CD4-positive, alpha-beta T cell (primary cell): ENCODE data around the gene S100A5. TPM values are rescaled to one million over a fixed set of nuclear protein-coding genes. Genes with fewer than 3 reads are reported as not detected.

Source experiments
- ATAC-seq: fragments of 200-7000 bp; cut with Tn5 transposase; one replicate; pipeline ENCODE4 v1.10.0; 2022; ENCODE audit warnings: mild to moderate bottlenecking; ENCODE audit not compliant: poor library complexity
- CTCF ChIA-PET: fragments of 350-600 bp; sonication (Branson Sonifier 250); formaldehyde crosslinking; loops from one replicate; lab custom pipeline; 2021; ENCODE audit warnings: antibody characterized with exemption, inconsistent platforms; lab: Charles Lee
- POLR2A ChIA-PET: fragments of 350-600 bp; sonication (Branson Sonifier 250); formaldehyde crosslinking; loops from one replicate; lab custom pipeline; 2021; ENCODE audit warnings: antibody characterized with exemption, inconsistent platforms; lab: Charles Lee
- DNase-seq, 14 experiments: peaks; one replicate each; pipeline ENCODE4 v3.0.0-alpha.2; 2013 to 2020; ENCODE audit warnings: mixed read lengths in 2 of 14
- H3K27ac ChIP-seq, 2 donors: one replicate each; pipeline versions ENCODE4 v1.5.1 to v1.7.0; 2013; ENCODE audit warnings: low read length in 2 of 2, low read depth in 1 of 2, mild to moderate bottlenecking in 1 of 2
- H3K27me3 ChIP-seq, 2 experiments: 1 replicate in 1 of 2; 2 replicates in 1 of 2; pipeline versions ENCODE4 v1.6.1 to v1.7.0; 2013; ENCODE audit warnings: low read length in 2 of 2, control low read depth in 1 of 2, mild to moderate bottlenecking in 1 of 2, moderate library complexity in 1 of 2; ENCODE audit not compliant: insufficient read depth in 2 of 2, control insufficient read depth in 1 of 2
- H3K36me3 ChIP-seq: one replicate; pipeline ENCODE4 v1.6.1; 2013; ENCODE audit warnings: low read length, control low read depth; ENCODE audit not compliant: insufficient read depth
- H3K4me1 ChIP-seq: one replicate; pipeline ENCODE4 v1.6.1; 2013; ENCODE audit warnings: low read length, control low read depth; ENCODE audit not compliant: insufficient read depth
- H3K4me3 ChIP-seq: one replicate; pipeline ENCODE4 v1.5.1; 2013; ENCODE audit warnings: mild to moderate bottlenecking, low read length, moderate library complexity
- H3K9me3 ChIP-seq, 2 experiments: 1 replicate in 1 of 2; 2 replicates in 1 of 2; pipeline versions ENCODE4 v1.6.1 to v1.7.0; 2013; ENCODE audit warnings: low read length in 2 of 2, mild to moderate bottlenecking in 2 of 2, control low read depth in 1 of 2, moderate library complexity in 1 of 2; ENCODE audit not compliant: control insufficient read depth in 1 of 2, insufficient read depth in 1 of 2
- H3K27ac Mint-ChIP-seq: one replicate; pipeline ENCODE4 v1.8.0; 2020; ENCODE audit warnings: mixed read lengths
- H3K27me3 Mint-ChIP-seq: one replicate; pipeline ENCODE4 v1.8.0; 2021; ENCODE audit warnings: mixed read lengths
- H3K36me3 Mint-ChIP-seq: one replicate; pipeline ENCODE4 v1.8.0; 2021; ENCODE audit warnings: low read depth, mixed read lengths
- H3K4me1 Mint-ChIP-seq: one replicate; pipeline ENCODE4 v1.8.0; 2021; ENCODE audit warnings: low read depth, mixed read lengths
- H3K4me3 Mint-ChIP-seq: one replicate; pipeline ENCODE4 v1.8.0; 2020; ENCODE audit warnings: mild to moderate bottlenecking, mixed read lengths
- H3K9me3 Mint-ChIP-seq: one replicate; pipeline ENCODE4 v1.8.0; 2020; ENCODE audit warnings: mixed read lengths
- CTCF ChIP-seq: fragments of 200-600 bp; IDR thresholded peaks from one replicate; pipeline ENCODE4 v1.8.0; 2022; ENCODE audit warnings: antibody characterized with exemption, mild to moderate bottlenecking
- intact Hi-C, 2 experiments: fragments of 100-400 bp; cut with DNase I in 1 of 2; cut with micrococcal nuclease in 1 of 2; formaldehyde crosslinking; loops; one replicate each; pipeline versions ENCODE4 v1.15.1 to v1.9.0; 2023 to 2025; cut with DNase I, micrococcal nuclease
- total RNA-seq, 174 experiments: library from RNA in 2 of 174; stranded (reverse) in 2 of 174; gene quantifications; one replicate each; pipeline ENCODE4 v1.2.3 and lab custom pipeline; 2021 to 2026

S100A5 gene
- total RNA-seq, 2 experiments from 2014 or later = 0.80 to 1.3 TPM

GRCh38 chr1:153536671-153537375 lies 3.9 kb downstream of the S100A5 start:
- H3K27me3 ChIP-seq = no peaks in the 10 kb centered on the region
- no peak for ATAC-seq

GRCh38 chr1:153536012-153536670 lies 4.6 kb downstream of the S100A5 start:
- H3K36me3 ChIP-seq = peaks cover 11% of the 10 kb centered on the region
- TF ChIP-seq CTCF = no peak
- H3K27ac Mint-ChIP-seq = peak overlapping the region; percentile 99
- no peaks in the 10 kb centered on the region for H3K9me3 Mint-ChIP-seq
- DNase-seq = peak; percentile 60 to 93 (median 78)
- H3K4me3 Mint-ChIP-seq = peak overlapping the region; percentile 95
- H3K27me3 ChIP-seq = no peaks in the 10 kb centered on the region
- H3K4me3 ChIP-seq = peak overlapping the region; percentile 79
- ATAC-seq = peak; percentile 76
- peaks cover 30% of the 10 kb centered on the region for H3K36me3 Mint-ChIP-seq
- ChIA-PET POLR2A (interaction anchor here (0.7 to 6.4 kb wide), 14 partner anchors 8 to 684 kb away, joined by 3 to 246 read pairs (median 4); partner anchors contain the start of genes CHTOP, JTB, S100A2 and S100A4), CTCF (interaction anchor here (1.2 to 6.0 kb wide), 3 partner anchors 7 to 33 kb away, joined by 5 to 69 read pairs (median 55); partner anchors contain the start of genes S100A4 and S100A5)
- intact Hi-C loops = loop anchor here in 1 of 2 experiments (1.0 to 5.0 kb wide), 2 partner anchors 9 to 136 kb away; partner anchors contain the start of genes ILF2 and S100A4
- H3K27ac ChIP-seq = peak overlapping the region; percentile 87 to 95
- H3K27me3 Mint-ChIP-seq = no peaks in the 10 kb centered on the region
- H3K4me1 Mint-ChIP-seq = peaks cover 90% of the 10 kb centered on the region
- H3K4me1 ChIP-seq = peaks cover 82% of the 10 kb centered on the region
- no peaks in the 10 kb centered on the region for H3K9me3 ChIP-seq

More at GRCh38 chr1:153536671-153537375, 3.9 kb downstream of the S100A5 start:
- TF ChIP-seq CTCF = no peak
- H3K9me3 ChIP-seq = no peaks in the 10 kb centered on the region
- no peak for DNase-seq
- ChIA-PET CTCF (interaction anchor here (6.0 kb wide), 1 partner anchor 32 kb away, joined by 69 read pairs; no protein-coding TSS in a partner anchor), POLR2A (interaction anchor here (1.0 to 6.4 kb wide), 9 partner anchors 8 to 684 kb away, joined by 3 to 246 read pairs (median 8); partner anchors contain the start of genes CHTOP, JTB, S100A2 and S100A4)
- no peaks in the 10 kb centered on the region for H3K9me3 Mint-ChIP-seq
- intact Hi-C loops = loop anchor here in 1 of 2 experiments (1.0 to 5.0 kb wide), 2 partner anchors 8 to 135 kb away; partner anchors contain the start of genes ILF2 and S100A4
- H3K27ac Mint-ChIP-seq = peak overlapping the region; percentile 99
- peak overlapping the region; percentile 79 for H3K4me3 ChIP-seq
- H3K27me3 Mint-ChIP-seq = no peaks in the 10 kb centered on the region
- H3K4me1 ChIP-seq = peaks cover 85% of the 10 kb centered on the region
- peaks cover 32% of the 10 kb centered on the region for H3K36me3 Mint-ChIP-seq
- H3K36me3 ChIP-seq = peaks cover 11% of the 10 kb centered on the region
- peak overlapping the region; percentile 87 to 95 for H3K27ac ChIP-seq
- peak overlapping the region; percentile 95 for H3K4me3 Mint-ChIP-seq
- peaks cover 90% of the 10 kb centered on the region for H3K4me1 Mint-ChIP-seq
